ENCODE measurements around the gene SAMD7. TPM values are rescaled to one million over a fixed set of nuclear protein-coding genes. Genes with fewer than 3 reads are reported as not detected.

The SAMD7 gene
- total RNA-seq (ENCODE audit: unreplicated experiment), result not detected
- long read RNA-seq, result 0 reads

DNA sequence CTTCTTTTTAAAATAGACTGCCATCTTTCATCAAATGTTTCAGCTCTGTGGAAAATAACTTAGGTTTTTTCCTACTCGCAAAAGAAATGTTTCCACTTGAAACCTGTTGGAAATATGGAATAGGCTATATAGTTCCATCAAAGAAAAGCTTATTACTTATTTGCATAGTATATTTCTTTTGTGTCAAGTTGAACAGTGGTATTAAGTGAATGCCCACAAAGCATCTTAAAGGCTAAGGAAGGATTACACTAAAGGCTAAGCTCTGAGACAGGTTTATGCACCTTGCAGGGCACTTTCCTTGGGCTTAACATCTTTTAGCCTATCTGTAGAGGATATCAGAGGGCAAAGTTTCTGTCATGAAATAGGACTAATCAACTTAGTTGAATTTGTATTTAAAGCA is at the start of gene SAMD7:
TSS of gene SAMD7 (plus strand) at position 301 of the 400 bp plus-strand sequence. CDS start 7,927 bp downstream, outside the sequence.
- Mint-ChIP-seq H3K36me3 (ENCODE audit: unreplicated experiment) (no peaks in the 10 kb centered on the region), H3K9me3 (ENCODE audit: unreplicated experiment) (no peaks in the 10 kb centered on the region), H3K4me1 (ENCODE audit: low read depth, unreplicated experiment) (no peaks in the 10 kb centered on the region), H3K4me3 (ENCODE audit: unreplicated experiment) (no peak within 1 kb of the TSS), H3K27me3 (ENCODE audit: unreplicated experiment) (no peaks in the 10 kb centered on the region), H3K27ac (ENCODE audit: unreplicated experiment) (no peak within 1 kb of the TSS)
- TF ChIP-seq, protein P1, sequence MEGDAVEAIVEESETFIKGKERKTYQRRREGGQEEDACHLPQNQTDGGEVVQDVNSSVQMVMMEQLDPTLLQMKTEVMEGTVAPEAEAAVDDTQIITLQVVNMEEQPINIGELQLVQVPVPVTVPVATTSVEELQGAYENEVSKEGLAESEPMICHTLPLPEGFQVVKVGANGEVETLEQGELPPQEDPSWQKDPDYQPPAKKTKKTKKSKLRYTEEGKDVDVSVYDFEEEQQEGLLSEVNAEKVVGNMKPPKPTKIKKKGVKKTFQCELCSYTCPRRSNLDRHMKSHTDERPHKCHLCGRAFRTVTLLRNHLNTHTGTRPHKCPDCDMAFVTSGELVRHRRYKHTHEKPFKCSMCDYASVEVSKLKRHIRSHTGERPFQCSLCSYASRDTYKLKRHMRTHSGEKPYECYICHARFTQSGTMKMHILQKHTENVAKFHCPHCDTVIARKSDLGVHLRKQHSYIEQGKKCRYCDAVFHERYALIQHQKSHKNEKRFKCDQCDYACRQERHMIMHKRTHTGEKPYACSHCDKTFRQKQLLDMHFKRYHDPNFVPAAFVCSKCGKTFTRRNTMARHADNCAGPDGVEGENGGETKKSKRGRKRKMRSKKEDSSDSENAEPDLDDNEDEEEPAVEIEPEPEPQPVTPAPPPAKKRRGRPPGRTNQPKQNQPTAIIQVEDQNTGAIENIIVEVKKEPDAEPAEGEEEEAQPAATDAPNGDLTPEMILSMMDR (IDR thresholded peaks at IDR 0.05; ENCODE audit: partially characterized antibody, unreplicated experiment), result no peak
- DNase-seq, result no peak

DNA sequence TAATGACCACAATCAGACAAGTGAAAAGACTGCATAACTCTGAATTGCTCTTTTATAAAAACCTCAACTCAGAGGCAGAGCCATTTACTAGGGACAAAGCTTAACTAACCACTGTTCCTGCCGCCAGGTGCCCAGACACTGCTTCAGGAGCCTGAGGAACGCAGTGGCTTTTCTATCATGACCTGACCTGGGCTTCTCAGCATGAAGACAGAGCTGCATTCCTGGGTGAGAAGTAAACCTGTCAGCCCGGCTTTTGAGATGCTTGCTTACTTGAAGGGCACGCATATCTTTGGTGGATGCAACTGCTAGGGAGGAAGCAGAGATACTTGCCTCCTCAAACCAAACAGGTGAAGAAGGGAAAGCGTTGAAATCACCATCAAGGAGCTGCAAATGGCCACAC is 49.5 kb upstream of the SAMD7 start:
- TF ChIP-seq, protein P1 (IDR thresholded peaks at IDR 0.05; ENCODE audit: partially characterized antibody, unreplicated experiment), result no peak
- H3K4me3 Mint-ChIP-seq (ENCODE audit: unreplicated experiment), result no peak overlapping the region
- H3K36me3 Mint-ChIP-seq (ENCODE audit: unreplicated experiment), result no peaks in the 10 kb centered on the region
- no peak for DNase-seq
- H3K9me3 Mint-ChIP-seq (ENCODE audit: unreplicated experiment), result no peaks in the 10 kb centered on the region
- H3K4me1 Mint-ChIP-seq (ENCODE audit: low read depth, unreplicated experiment), result no peaks in the 10 kb centered on the region
- no peaks in the 10 kb centered on the region for H3K27me3 Mint-ChIP-seq (ENCODE audit: unreplicated experiment)
- no peak overlapping the region for H3K27ac Mint-ChIP-seq (ENCODE audit: unreplicated experiment)

DNA sequence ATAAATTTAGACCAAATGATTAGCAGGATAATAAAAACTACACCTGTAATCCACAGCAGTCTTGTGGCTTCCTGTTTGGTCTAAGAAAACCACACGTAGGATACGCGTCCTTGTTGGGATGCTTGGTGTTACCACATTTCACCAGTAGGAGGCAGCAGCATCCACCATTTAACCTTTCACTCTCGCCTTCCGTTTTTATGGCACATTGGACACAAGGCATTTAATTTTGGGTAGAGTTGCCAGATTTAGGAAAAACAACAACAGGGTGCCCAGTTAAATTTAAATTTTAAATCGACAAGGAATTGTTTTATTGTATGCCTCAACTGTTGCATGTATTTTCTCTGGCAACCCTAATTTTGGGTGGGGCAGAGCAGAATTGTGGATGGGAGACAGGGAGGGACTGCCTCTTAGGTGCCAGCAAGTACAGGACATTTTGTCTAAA is 47.9 kb upstream of the SAMD7 start:
- TF ChIP-seq, protein P1 (IDR thresholded peaks at IDR 0.05; ENCODE audit: partially characterized antibody, unreplicated experiment), result peak; percentile 94
- H3K36me3 Mint-ChIP-seq (ENCODE audit: unreplicated experiment), result no peaks in the 10 kb centered on the region
- H3K4me3 Mint-ChIP-seq (ENCODE audit: unreplicated experiment), result no peak overlapping the region
- H3K9me3 Mint-ChIP-seq (ENCODE audit: unreplicated experiment), result no peaks in the 10 kb centered on the region
- H3K27me3 Mint-ChIP-seq (ENCODE audit: unreplicated experiment), result no peaks in the 10 kb centered on the region
- no peaks in the 10 kb centered on the region for H3K4me1 Mint-ChIP-seq (ENCODE audit: low read depth, unreplicated experiment)
- H3K27ac Mint-ChIP-seq (ENCODE audit: unreplicated experiment), result no peak overlapping the region
- peak; percentile 59 for DNase-seq

DNA sequence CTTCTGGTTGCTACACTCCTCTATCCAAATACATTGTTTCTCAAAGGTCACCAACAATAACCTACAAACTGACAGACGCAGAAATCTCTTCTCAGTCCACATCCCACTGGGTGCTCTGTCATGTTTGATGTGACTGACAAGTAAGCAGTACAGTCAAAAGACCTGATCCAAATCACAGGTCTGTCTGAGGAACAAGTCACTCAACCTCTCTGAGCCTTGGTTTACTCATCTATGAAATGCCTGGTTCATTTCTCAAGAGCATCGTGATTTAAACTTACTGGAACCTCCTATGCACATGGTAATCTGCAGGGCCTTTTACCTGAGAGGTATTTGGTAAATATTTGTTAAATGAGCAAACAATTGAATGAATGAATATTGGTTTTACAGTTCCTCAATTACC is 47.1 kb upstream of the SAMD7 start:
- no peak for DNase-seq
- H3K27ac Mint-ChIP-seq (ENCODE audit: unreplicated experiment), result no peak overlapping the region
- H3K4me3 Mint-ChIP-seq (ENCODE audit: unreplicated experiment), result no peak overlapping the region
- H3K36me3 Mint-ChIP-seq (ENCODE audit: unreplicated experiment), result no peaks in the 10 kb centered on the region
- no peaks in the 10 kb centered on the region for H3K27me3 Mint-ChIP-seq (ENCODE audit: unreplicated experiment)
- no peaks in the 10 kb centered on the region for H3K4me1 Mint-ChIP-seq (ENCODE audit: low read depth, unreplicated experiment)
- no peaks in the 10 kb centered on the region for H3K9me3 Mint-ChIP-seq (ENCODE audit: unreplicated experiment)
- TF ChIP-seq, protein P1 (IDR thresholded peaks at IDR 0.05; ENCODE audit: partially characterized antibody, unreplicated experiment), result no peak

GRCh38 chr3:169865176-169865767 is 46.1 kb upstream of the SAMD7 start:
- TF ChIP-seq, protein P1 (IDR thresholded peaks at IDR 0.05; ENCODE audit: partially characterized antibody, unreplicated experiment), result no peak
- H3K4me3 Mint-ChIP-seq (ENCODE audit: unreplicated experiment), result no peak overlapping the region
- no peaks in the 10 kb centered on the region for H3K36me3 Mint-ChIP-seq (ENCODE audit: unreplicated experiment)
- H3K27me3 Mint-ChIP-seq (ENCODE audit: unreplicated experiment), result no peaks in the 10 kb centered on the region
- DNase-seq, result no peak
- H3K9me3 Mint-ChIP-seq (ENCODE audit: unreplicated experiment), result no peaks in the 10 kb centered on the region
- peaks cover 6% of the 10 kb centered on the region for H3K4me1 Mint-ChIP-seq (ENCODE audit: low read depth, unreplicated experiment)
- no peak overlapping the region for H3K27ac Mint-ChIP-seq (ENCODE audit: unreplicated experiment)
